DOHH2 (cell line): ENCODE data around the gene ACAD9.
A peak's percentile ranks its signal among the peaks of the same experiment; 100 is the strongest.

Source experiments
- H3F3A ChIP-seq: fragments of 200-600 bp; sonication (generic), shearing (Covaris generic); 2 replicates; pipeline ENCODE4 v1.6.0; 2016; ENCODE audit warnings: antibody characterized with exemption, mild to moderate bottlenecking; ENCODE audit not compliant: control insufficient read depth, insufficient read depth
- H3K27ac ChIP-seq: fragments of 200-600 bp; sonication (generic); 2 replicates; pipeline ENCODE4 v1.5.1; 2014; ENCODE audit warnings: low read depth, mild to moderate bottlenecking, low read length, moderate library complexity
- H3K27me3 ChIP-seq: fragments of 200-600 bp; sonication (generic); 2 replicates; pipeline ENCODE4 v1.6.1; 2014; ENCODE audit warnings: mild to moderate bottlenecking, low read length, mixed read lengths; ENCODE audit not compliant: control insufficient read depth
- H3K36me3 ChIP-seq: fragments of 200-600 bp; sonication (generic); 2 replicates; pipeline ENCODE4 v1.6.1; 2014; ENCODE audit warnings: mild to moderate bottlenecking, low read length, moderate library complexity, mixed read lengths; ENCODE audit not compliant: control insufficient read depth
- H3K4me1 ChIP-seq: fragments of 200-600 bp; sonication (generic); 2 replicates; pipeline ENCODE4 v1.6.1; 2014; ENCODE audit warnings: mild to moderate bottlenecking, low read length, mixed read lengths; ENCODE audit not compliant: control insufficient read depth
- H3K4me2 ChIP-seq: fragments of 200-600 bp; sonication (generic); 2 replicates; pipeline ENCODE4 v1.6.0; 2014; ENCODE audit warnings: mild to moderate bottlenecking, low read length, moderate library complexity
- H3K4me3 ChIP-seq: fragments of 200-600 bp; sonication (generic); 2 replicates; pipeline ENCODE4 v1.5.1; 2014; ENCODE audit warnings: mild to moderate bottlenecking, low read length, mixed read lengths
- H3K79me2 ChIP-seq: fragments of 200-600 bp; sonication (generic); 2 replicates; pipeline ENCODE4 v1.6.1; 2014; ENCODE audit warnings: mild to moderate bottlenecking, low read length, mixed read lengths; ENCODE audit not compliant: control insufficient read depth
- H3K9me2 ChIP-seq: fragments of 200-600 bp; sonication (generic); replicated peaks from 2 replicates; pipeline ENCODE4 v1.6.1; 2014; ENCODE audit warnings: mild to moderate bottlenecking, low read length, mixed read lengths; ENCODE audit not compliant: control insufficient read depth
- H3K9me3 ChIP-seq: fragments of 200-600 bp; sonication (generic); 2 replicates; pipeline ENCODE4 v1.6.1; 2014; ENCODE audit warnings: antibody characterized with exemption, low read length, mixed read lengths; ENCODE audit not compliant: control insufficient read depth, insufficient read depth
- H4K20me1 ChIP-seq: fragments of 200-600 bp; sonication (generic); 2 replicates; pipeline ENCODE4 v1.6.0; 2014; ENCODE audit warnings: low read depth, mild to moderate bottlenecking, antibody characterized with exemption, low read length, moderate library complexity; ENCODE audit not compliant: control insufficient read depth, insufficient read depth
- CTCF ChIP-seq: fragments of 200-600 bp; sonication (generic); IDR thresholded peaks from one replicate; pipeline ENCODE4 v1.5.1; 2014; ENCODE audit warnings: antibody characterized with exemption, mild to moderate bottlenecking, low read depth, low read length; ENCODE audit not compliant: poor library complexity, severe bottlenecking
- EZH2phosphoT487 ChIP-seq: fragments of 200-600 bp; sonication (generic); IDR thresholded peaks from 2 replicates; pipeline ENCODE4 v1.6.1; 2017; ENCODE audit warnings: borderline replicate concordance, mild to moderate bottlenecking, antibody characterized with exemption, low read length, moderate library complexity, mixed read lengths

ACAD9 gene

GRCh38 chr3:128875556-128876120, 3.8 kb upstream of the ACAD9 start:
- no peak overlapping the region for H3K27ac ChIP-seq

GRCh38 chr3:128878011-128878457, 1.4 kb upstream of the ACAD9 start:
- H3K36me3 ChIP-seq: peaks cover 40% of the 10 kb centered on the region
- no peaks in the 10 kb centered on the region for H4K20me1 ChIP-seq
- H3K9me2 ChIP-seq: no peaks in the 10 kb centered on the region
- H3F3A ChIP-seq: peaks cover 7% of the 10 kb centered on the region; the same call in 1 of the 2 replicates
- no peaks in the 10 kb centered on the region for H3K9me3 ChIP-seq
- H3K27me3 ChIP-seq: no peaks in the 10 kb centered on the region
- no peak overlapping the region; the same call in 1 of the 2 replicates for H3K27ac ChIP-seq
- H3K79me2 ChIP-seq: peaks cover 56% of the 10 kb centered on the region
- peak overlapping the region; percentile 78 for H3K4me2 ChIP-seq
- H3K4me3 ChIP-seq: peak overlapping the region; percentile 91
- peaks cover 35% of the 10 kb centered on the region for H3K4me1 ChIP-seq
- TF ChIP-seq EZH2phosphoT487: no peak
- TF ChIP-seq CTCF: no peak

More at GRCh38 chr3:128875556-128876120, 3.8 kb upstream of the ACAD9 start:
- TF ChIP-seq EZH2phosphoT487 (no peak), CTCF (peak; percentile 58)
- H3K9me2 ChIP-seq: no peaks in the 10 kb centered on the region
- no peak overlapping the region for H3K4me2 ChIP-seq
- H3K27me3 ChIP-seq: no peaks in the 10 kb centered on the region
- H3F3A ChIP-seq: peaks cover 7% of the 10 kb centered on the region; the same call in 1 of the 2 replicates
- no peaks in the 10 kb centered on the region for H4K20me1 ChIP-seq
- H3K9me3 ChIP-seq: no peaks in the 10 kb centered on the region
- H3K36me3 ChIP-seq: peaks cover 16% of the 10 kb centered on the region
- H3K4me1 ChIP-seq: peaks cover 18% of the 10 kb centered on the region
- H3K4me3 ChIP-seq: no peak overlapping the region
- H3K79me2 ChIP-seq: peaks cover 32% of the 10 kb centered on the region

GRCh38 chr3:128878556-128879124, 780 bp upstream of the ACAD9 start:
- Histone ChIP-seq H3K27me3 (no peaks in the 10 kb centered on the region), H3K4me1 (peaks cover 35% of the 10 kb centered on the region), H4K20me1 (no peaks in the 10 kb centered on the region), H3K9me2 (no peaks in the 10 kb centered on the region), H3K4me2 (peak overlapping the region; percentile 78), H3K36me3 (peaks cover 43% of the 10 kb centered on the region), H3K4me3 (peak overlapping the region; percentile 91), H3K27ac (peak overlapping the region; percentile 63), H3K9me3 (no peaks in the 10 kb centered on the region), H3K79me2 (peaks cover 62% of the 10 kb centered on the region), H3F3A (peaks cover 7% of the 10 kb centered on the region; the same call in 1 of the 2 replicates)
- TF ChIP-seq CTCF (no peak), EZH2phosphoT487 (no peak)
